ENCODE measurements around the gene LTBP1. TPM values are rescaled to one million over a fixed set of nuclear protein-coding genes. Genes with fewer than 3 reads are reported as not detected.

LTBP1 gene
- total RNA-seq, 2 experiments from 2014 or later, result 0.06 TPM; not detected in 1

DNA sequence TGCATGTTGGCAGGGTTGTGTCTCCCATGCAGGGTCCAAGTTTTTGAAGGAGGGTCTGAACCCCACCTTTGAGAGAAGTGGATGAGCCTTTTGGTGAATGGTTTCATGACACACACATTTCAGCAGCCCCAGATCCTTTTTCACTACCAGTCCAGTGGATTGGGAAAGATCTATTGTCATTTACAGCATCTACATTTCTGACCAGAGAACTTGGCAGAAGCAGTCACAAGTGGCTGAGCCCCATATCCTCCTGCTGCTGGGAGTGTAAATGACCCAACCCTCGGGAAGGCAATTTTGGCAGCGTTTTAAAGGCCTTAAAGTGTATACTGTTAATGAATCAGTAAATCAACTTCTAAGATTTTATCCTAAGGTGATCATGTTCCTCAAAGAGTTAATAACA, 355.6 kb downstream of the LTBP1 start:
- no peak for ATAC-seq (ENCODE audit: poor library complexity)
- no peaks in the 10 kb centered on the region for H3K27me3 Mint-ChIP-seq
- ChIA-PET POLR2A (no interaction called here), CTCF (no interaction called here)
- Histone ChIP-seq H3K27me3 (ENCODE audit: control insufficient read depth in 1 of 2, insufficient read depth in 2 of 2, low read length in 2 of 2) (no peaks in the 10 kb centered on the region), H3K9me3 (ENCODE audit: control insufficient read depth in 1 of 2, insufficient read depth in 1 of 2, low read length in 2 of 2) (no peaks in the 10 kb centered on the region), H3K4me3 (ENCODE audit: low read length) (no peak overlapping the region), H3K36me3 (ENCODE audit: insufficient read depth, low read length) (no peaks in the 10 kb centered on the region), H3K27ac (ENCODE audit: low read depth in 1 of 2, low read length in 2 of 2) (no peak overlapping the region), H3K4me1 (ENCODE audit: insufficient read depth, low read length) (no peaks in the 10 kb centered on the region)
- no peak overlapping the region for H3K4me3 Mint-ChIP-seq
- intact Hi-C loops (cut with DNase I, micrococcal nuclease), result no loop called here
- no peaks in the 10 kb centered on the region for H3K9me3 Mint-ChIP-seq
- H3K36me3 Mint-ChIP-seq (ENCODE audit: low read depth), result no peaks in the 10 kb centered on the region
- DNase-seq, result no peak
- TF ChIP-seq, protein P1, sequence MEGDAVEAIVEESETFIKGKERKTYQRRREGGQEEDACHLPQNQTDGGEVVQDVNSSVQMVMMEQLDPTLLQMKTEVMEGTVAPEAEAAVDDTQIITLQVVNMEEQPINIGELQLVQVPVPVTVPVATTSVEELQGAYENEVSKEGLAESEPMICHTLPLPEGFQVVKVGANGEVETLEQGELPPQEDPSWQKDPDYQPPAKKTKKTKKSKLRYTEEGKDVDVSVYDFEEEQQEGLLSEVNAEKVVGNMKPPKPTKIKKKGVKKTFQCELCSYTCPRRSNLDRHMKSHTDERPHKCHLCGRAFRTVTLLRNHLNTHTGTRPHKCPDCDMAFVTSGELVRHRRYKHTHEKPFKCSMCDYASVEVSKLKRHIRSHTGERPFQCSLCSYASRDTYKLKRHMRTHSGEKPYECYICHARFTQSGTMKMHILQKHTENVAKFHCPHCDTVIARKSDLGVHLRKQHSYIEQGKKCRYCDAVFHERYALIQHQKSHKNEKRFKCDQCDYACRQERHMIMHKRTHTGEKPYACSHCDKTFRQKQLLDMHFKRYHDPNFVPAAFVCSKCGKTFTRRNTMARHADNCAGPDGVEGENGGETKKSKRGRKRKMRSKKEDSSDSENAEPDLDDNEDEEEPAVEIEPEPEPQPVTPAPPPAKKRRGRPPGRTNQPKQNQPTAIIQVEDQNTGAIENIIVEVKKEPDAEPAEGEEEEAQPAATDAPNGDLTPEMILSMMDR (IDR thresholded peaks at IDR 0.05), result no peak
- H3K4me1 Mint-ChIP-seq (ENCODE audit: low read depth), result no peaks in the 10 kb centered on the region
- no peak overlapping the region for H3K27ac Mint-ChIP-seq

DNA sequence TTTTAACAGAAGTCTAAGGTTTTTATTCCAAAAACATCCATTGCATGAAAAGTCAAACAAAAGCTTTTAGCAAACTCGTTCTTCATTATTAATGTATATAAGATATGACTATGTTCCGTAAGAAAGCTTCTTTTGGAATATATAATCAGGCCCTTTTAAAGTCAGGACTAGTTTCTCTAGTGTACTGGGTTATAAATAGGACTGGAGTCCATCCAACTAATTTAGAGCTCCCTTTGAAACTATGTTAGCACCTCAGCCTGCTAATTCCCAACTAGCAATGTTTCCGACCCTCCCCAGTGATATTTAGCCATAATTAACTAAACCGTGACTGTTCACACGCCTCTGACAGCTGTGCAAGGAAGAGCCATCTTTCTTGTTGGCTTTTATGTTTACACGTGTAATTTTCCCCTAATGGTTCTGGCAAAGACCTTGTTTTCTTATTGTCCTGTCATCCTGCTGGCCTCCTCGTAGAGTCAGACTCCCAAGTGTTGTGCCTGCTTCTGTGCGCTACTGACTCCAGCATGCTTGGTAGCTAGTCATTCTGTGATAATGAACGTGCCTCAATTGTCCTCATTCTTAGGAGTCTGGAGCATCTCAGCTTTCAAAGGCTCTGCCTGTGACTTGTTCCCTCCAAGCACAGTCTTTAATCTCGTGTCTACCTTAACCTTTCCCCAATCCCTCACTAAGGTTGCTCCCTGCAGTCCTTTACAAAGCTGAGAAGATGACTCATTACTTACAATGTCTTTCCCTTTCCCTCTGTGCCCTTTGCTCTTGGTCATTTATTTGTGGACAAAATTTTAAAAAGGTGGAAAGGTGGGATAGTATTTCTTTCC, 357.5 kb downstream of the LTBP1 start:
- Mint-ChIP-seq H3K4me1 (ENCODE audit: low read depth) (no peaks in the 10 kb centered on the region), H3K27ac (no peak overlapping the region), H3K36me3 (ENCODE audit: low read depth) (no peaks in the 10 kb centered on the region), H3K4me3 (no peak overlapping the region), H3K9me3 (no peaks in the 10 kb centered on the region), H3K27me3 (no peaks in the 10 kb centered on the region)
- Histone ChIP-seq H3K4me1 (ENCODE audit: insufficient read depth, low read length) (no peaks in the 10 kb centered on the region), H3K27me3 (ENCODE audit: control insufficient read depth in 1 of 2, insufficient read depth in 2 of 2, low read length in 2 of 2) (no peaks in the 10 kb centered on the region), H3K27ac (ENCODE audit: low read depth in 1 of 2, low read length in 2 of 2) (no peak overlapping the region), H3K36me3 (ENCODE audit: insufficient read depth, low read length) (no peaks in the 10 kb centered on the region), H3K4me3 (ENCODE audit: low read length) (no peak overlapping the region), H3K9me3 (ENCODE audit: control insufficient read depth in 1 of 2, insufficient read depth in 1 of 2, low read length in 2 of 2) (no peaks in the 10 kb centered on the region)
- ATAC-seq (ENCODE audit: poor library complexity) (no peak), DNase-seq (no peak)
- intact Hi-C loops (cut with DNase I, micrococcal nuclease), result no loop called here
- ChIA-PET CTCF (no interaction called here), POLR2A (no interaction called here)
- TF ChIP-seq, protein P1 (IDR thresholded peaks at IDR 0.05), result no peak

DNA sequence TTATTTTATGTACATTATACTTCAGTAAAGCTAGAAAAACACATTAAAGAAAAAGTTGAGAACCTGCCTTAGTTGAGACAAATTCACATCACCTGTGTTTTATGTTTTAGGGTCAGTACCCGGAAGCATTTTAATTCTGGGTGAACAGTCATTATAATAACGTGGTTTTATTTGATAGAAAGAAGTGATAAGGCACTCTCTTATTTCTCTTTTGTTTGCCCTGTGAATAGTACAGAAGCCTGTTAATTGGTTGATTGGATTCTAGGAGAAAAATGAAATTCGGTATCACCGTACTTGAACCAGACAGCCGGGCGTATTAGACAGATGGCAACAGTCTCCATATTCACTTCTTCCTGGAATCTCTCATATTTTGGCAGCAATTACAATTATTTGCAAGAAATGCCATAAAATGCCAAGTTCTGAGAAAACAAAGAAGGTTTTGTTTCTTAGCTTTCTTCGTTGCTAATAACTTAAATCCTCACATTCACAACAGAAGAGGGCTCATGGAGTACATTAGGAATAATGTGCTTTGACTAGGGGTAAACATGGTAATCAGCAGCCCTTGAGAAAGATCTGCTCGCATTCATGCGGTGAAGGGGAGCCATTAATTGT, 361.0 kb downstream of the LTBP1 start:
- no peaks in the 10 kb centered on the region for H3K36me3 ChIP-seq (ENCODE audit: insufficient read depth, low read length)
- no peaks in the 10 kb centered on the region for H3K9me3 ChIP-seq (ENCODE audit: control insufficient read depth in 1 of 2, insufficient read depth in 1 of 2, low read length in 2 of 2)
- intact Hi-C loops (cut with DNase I, micrococcal nuclease), result no loop called here
- H3K9me3 Mint-ChIP-seq, result no peaks in the 10 kb centered on the region
- no peak overlapping the region for H3K4me3 ChIP-seq (ENCODE audit: low read length)
- ChIA-PET CTCF (no interaction called here), POLR2A (no interaction called here)
- H3K36me3 Mint-ChIP-seq (ENCODE audit: low read depth), result no peaks in the 10 kb centered on the region
- TF ChIP-seq, protein P1 (IDR thresholded peaks at IDR 0.05), result no peak
- no peak overlapping the region for H3K4me3 Mint-ChIP-seq
- H3K4me1 Mint-ChIP-seq (ENCODE audit: low read depth), result no peaks in the 10 kb centered on the region
- peaks cover 5% of the 10 kb centered on the region for H3K27me3 Mint-ChIP-seq
- H3K27ac ChIP-seq (ENCODE audit: low read depth in 1 of 2, low read length in 2 of 2), result no peak overlapping the region
- DNase-seq (no peak), ATAC-seq (ENCODE audit: poor library complexity) (no peak)
- no peaks in the 10 kb centered on the region for H3K27me3 ChIP-seq (ENCODE audit: control insufficient read depth in 1 of 2, insufficient read depth in 2 of 2, low read length in 2 of 2)
- H3K4me1 ChIP-seq (ENCODE audit: insufficient read depth, low read length), result no peaks in the 10 kb centered on the region
- H3K27ac Mint-ChIP-seq, result no peak overlapping the region
